Endothelial cell of umbilical vein (primary cell): ENCODE results near the gene BCL11B. TPM values are rescaled to one million over a fixed set of nuclear protein-coding genes. Genes with fewer than 3 reads are reported as not detected.

Source experiments
- BruUV-seq: library from RNA; stranded (reverse); fragments of 400-500 nt; replicated peaks from 2 replicates; lab custom pipeline; 2021; lab: Mats Ljungman, UMichigan
- CTCF ChIA-PET: fragments of 300-600, 350-600 bp; sonication (Branson Sonifier 250); formaldehyde crosslinking; loops from one replicate; lab custom pipeline; 2021; ENCODE audit warnings: antibody characterized with exemption, inconsistent platforms; lab: Charles Lee
- POLR2A ChIA-PET: fragments of 300-600, 350-600 bp; sonication (Branson Sonifier 250); formaldehyde crosslinking; loops from one replicate; lab custom pipeline; 2021; ENCODE audit warnings: antibody characterized with exemption, inconsistent platforms; lab: Charles Lee
- DNase-seq: peaks from one replicate; pipeline ENCODE4 v3.0.0-alpha.2; 2011; ENCODE audit warnings: low read depth, low spot score
- FAIRE-seq: peaks from 2 replicates; lab custom pipeline; 2011; peaks lifted over from hg19 to GRCh38; lab: Jason Lieb, UNC
- H2AFZ ChIP-seq: 2 replicates; pipeline ENCODE4 v1.6.0; 2012; ENCODE audit warnings: low read depth, low read length, control low read depth, inconsistent platforms
- H3K27ac ChIP-seq: 2 replicates; pipeline ENCODE4 v1.5.1; 2011; ENCODE audit warnings: low read depth, mild to moderate bottlenecking, control low read depth, low read length, moderate library complexity; ENCODE audit not compliant: insufficient read depth
- H3K27me3 ChIP-seq, 2 experiments: 2 replicates each; pipeline versions ENCODE4 v1.6.0 to v1.6.1; 2011; ENCODE audit warnings: low read length in 2 of 2, mixed read lengths in 1 of 2; ENCODE audit not compliant: control insufficient read depth in 2 of 2, insufficient read depth in 2 of 2
- H3K36me3 ChIP-seq, 2 experiments: 2 replicates in 1 of 2; 3 replicates in 1 of 2; pipeline ENCODE4 v1.5.1; 2011; ENCODE audit warnings: low read length in 2 of 2, mild to moderate bottlenecking in 1 of 2, moderate library complexity in 1 of 2; ENCODE audit not compliant: control insufficient read depth in 2 of 2, insufficient read depth in 2 of 2; ENCODE audit errors: extremely low read depth in 1 of 2
- H3K4me1 ChIP-seq: 3 replicates; pipeline ENCODE4 v1.5.1; 2011; ENCODE audit warnings: mild to moderate bottlenecking, low read length; ENCODE audit not compliant: control insufficient read depth, insufficient read depth; ENCODE audit errors: extremely low read depth
- H3K4me2 ChIP-seq: 2 replicates; pipeline ENCODE4 v1.6.1; 2011; ENCODE audit warnings: low read length, control low read depth, mixed read lengths; ENCODE audit not compliant: insufficient read depth
- H3K4me3 ChIP-seq, 3 experiments: fragments of 200-600 bp in 1 of 3; sonication (generic), shearing (Covaris generic) in 1 of 3; replicated peaks in 1 of 3; 2 replicates each; pipeline ENCODE4 v1.5.1; 2011 to 2016; ENCODE audit warnings: control low read depth in 3 of 3, low read length in 3 of 3, mild to moderate bottlenecking in 2 of 3, inconsistent platforms in 1 of 3, low read depth in 1 of 3, moderate library complexity in 1 of 3; ENCODE audit not compliant: insufficient read depth in 1 of 3
- H3K79me2 ChIP-seq: 2 replicates; pipeline ENCODE4 v1.6.0; 2012; ENCODE audit warnings: low read length, inconsistent platforms; ENCODE audit not compliant: control insufficient read depth, insufficient read depth
- H3K9ac ChIP-seq: replicated peaks from 2 replicates; pipeline ENCODE3; 2011; ENCODE audit warnings: low read length, control low read depth; ENCODE audit not compliant: insufficient read depth; ENCODE audit errors: extremely low read depth
- H3K9me1 ChIP-seq: replicated peaks from 3 replicates; pipeline ENCODE4 v1.6.0; 2011; ENCODE audit warnings: mild to moderate bottlenecking, low read length; ENCODE audit not compliant: control insufficient read depth, insufficient read depth; ENCODE audit errors: extremely low read depth
- H3K9me3 ChIP-seq: replicated peaks from 2 replicates; pipeline ENCODE4 v1.5.1; 2012; ENCODE audit warnings: low read length, inconsistent platforms; ENCODE audit not compliant: control insufficient read depth, insufficient read depth
- H4K20me1 ChIP-seq: replicated peaks from 2 replicates; pipeline ENCODE3; 2011; ENCODE audit warnings: mild to moderate bottlenecking, low read length; ENCODE audit not compliant: control insufficient read depth, insufficient read depth; ENCODE audit errors: extremely low read depth
- EZH2 ChIP-seq: IDR thresholded peaks from 2 replicates; pipeline ENCODE4 v1.6.1; 2012; ENCODE audit warnings: borderline replicate concordance, low read depth, mild to moderate bottlenecking, moderate library complexity, low read length, inconsistent platforms; ENCODE audit not compliant: severe bottlenecking
- GATA2 ChIP-seq: IDR thresholded peaks from 2 replicates; pipeline ENCODE4 v1.7.0; 2011; ENCODE audit warnings: low read depth, mild to moderate bottlenecking, moderate library complexity, mixed read lengths, low read length; ENCODE audit not compliant: insufficient read length, insufficient read depth
- JUN ChIP-seq: IDR thresholded peaks from 2 replicates; pipeline ENCODE4 v1.6.1; 2011; ENCODE audit warnings: borderline replicate concordance, low read depth; ENCODE audit not compliant: insufficient read length, insufficient read depth
- POLR2A ChIP-seq: IDR thresholded peaks from 2 replicates; pipeline ENCODE4 v1.6.1; 2012; ENCODE audit warnings: low read depth, mild to moderate bottlenecking, control low read depth, low read length
- POLR2AphosphoS5 ChIP-seq: IDR thresholded peaks from 2 replicates; pipeline ENCODE4 v1.6.1; 2012; ENCODE audit warnings: low read depth, mild to moderate bottlenecking, control low read depth, low read length, moderate library complexity; ENCODE audit not compliant: insufficient read depth
- dilution Hi-C: fragments of 300-500 bp; cut with MboI; formaldehyde crosslinking; loops from one replicate; pipeline ENCODE4 v1.15.0; 2019; ENCODE audit warnings: low sequenced_read_pairs; ENCODE audit not compliant: extremely low pct_ligation_motif_present
- intact Hi-C: fragments of 100-400 bp; cut with micrococcal nuclease; formaldehyde crosslinking; loops from one replicate; pipeline ENCODE4 v1.10.0; 2022
- polyA plus RNA-seq, 4 experiments: library from polyadenylated mRNA; depleted of rRNA in 3 of 4; stranded (reverse) in 3 of 4; unstranded in 1 of 4; fragments of >200 nt; gene quantifications; 2 replicates each; pipeline versions ENCODE4 v1.2.1 to v1.2.3, GENCODE V29; 2011 to 2012; ENCODE audit warnings: missing spikeins in 1 of 4
- total RNA-seq: library from RNA; stranded (reverse); gene quantifications from 2 replicates; pipeline ENCODE4 v1.2.3, GENCODE V29; 2021
- TF ChIP-seq, protein P1 (sequence below), 2 donors: IDR thresholded peaks; 1 replicate in 1 of 2; 2 replicates in 1 of 2; pipeline ENCODE4 v1.5.1; 2011; ENCODE audit warnings: low read length in 2 of 2, mild to moderate bottlenecking in 2 of 2, moderate library complexity in 2 of 2, control low read depth in 1 of 2, inconsistent platforms in 1 of 2, low read depth in 1 of 2; ENCODE audit not compliant: insufficient read depth in 1 of 2; ENCODE audit errors: extremely low read depth in 1 of 2
- TF ChIP-seq, protein P2 (sequence below): IDR thresholded peaks from 2 replicates; pipeline ENCODE4 v1.6.1; 2011; ENCODE audit not compliant: insufficient read depth, insufficient read length

Gene BCL11B
- total and polyA plus RNA-seq, 2 donors (not counting 3 experiments of a cell fraction or from before 2014, with no cell fraction given), result 0.03 to 0.07 TPM

DNA sequence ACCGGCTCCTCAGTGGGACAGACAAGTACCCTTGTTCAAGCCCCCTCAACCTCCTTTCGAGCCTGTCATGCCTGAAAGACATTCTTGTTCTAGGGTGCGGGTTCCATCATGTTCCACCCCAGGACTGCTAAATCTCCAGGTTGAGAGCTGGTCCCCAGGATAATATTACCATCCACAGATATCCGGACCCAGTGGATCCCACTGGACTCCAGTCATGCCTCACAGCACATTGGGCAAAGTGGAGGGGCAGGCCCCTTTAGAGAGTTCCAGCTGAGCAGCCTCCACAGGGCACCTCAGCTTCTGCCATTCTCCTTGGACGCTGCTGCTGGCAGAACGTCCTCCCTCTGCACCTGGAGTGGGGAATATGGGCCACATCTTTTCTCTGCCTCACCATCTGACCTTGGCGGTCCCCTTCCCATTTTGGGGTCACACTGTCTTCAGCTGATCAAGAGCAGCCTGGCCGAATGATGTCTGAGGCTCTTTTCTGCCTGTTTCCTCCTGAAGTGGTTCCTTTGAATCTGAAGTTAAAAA lies 137.4 kb downstream of the BCL11B start:
- H3K9ac ChIP-seq, result no peak overlapping the region
- no peaks in the 10 kb centered on the region for H4K20me1 ChIP-seq
- no peaks in the 10 kb centered on the region for H3K27me3 ChIP-seq
- H3K9me1 ChIP-seq, result no peaks in the 10 kb centered on the region
- no peak overlapping the region for H3K27ac ChIP-seq
- TF ChIP-seq EZH2 (no peak), POLR2A (no peak), GATA2 (no peak), POLR2AphosphoS5 (no peak), JUN (no peak)
- TF ChIP-seq, protein P1, sequence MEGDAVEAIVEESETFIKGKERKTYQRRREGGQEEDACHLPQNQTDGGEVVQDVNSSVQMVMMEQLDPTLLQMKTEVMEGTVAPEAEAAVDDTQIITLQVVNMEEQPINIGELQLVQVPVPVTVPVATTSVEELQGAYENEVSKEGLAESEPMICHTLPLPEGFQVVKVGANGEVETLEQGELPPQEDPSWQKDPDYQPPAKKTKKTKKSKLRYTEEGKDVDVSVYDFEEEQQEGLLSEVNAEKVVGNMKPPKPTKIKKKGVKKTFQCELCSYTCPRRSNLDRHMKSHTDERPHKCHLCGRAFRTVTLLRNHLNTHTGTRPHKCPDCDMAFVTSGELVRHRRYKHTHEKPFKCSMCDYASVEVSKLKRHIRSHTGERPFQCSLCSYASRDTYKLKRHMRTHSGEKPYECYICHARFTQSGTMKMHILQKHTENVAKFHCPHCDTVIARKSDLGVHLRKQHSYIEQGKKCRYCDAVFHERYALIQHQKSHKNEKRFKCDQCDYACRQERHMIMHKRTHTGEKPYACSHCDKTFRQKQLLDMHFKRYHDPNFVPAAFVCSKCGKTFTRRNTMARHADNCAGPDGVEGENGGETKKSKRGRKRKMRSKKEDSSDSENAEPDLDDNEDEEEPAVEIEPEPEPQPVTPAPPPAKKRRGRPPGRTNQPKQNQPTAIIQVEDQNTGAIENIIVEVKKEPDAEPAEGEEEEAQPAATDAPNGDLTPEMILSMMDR (IDR thresholded peaks at IDR 0.05; ENCODE audit: extremely low read depth in 1 of 2, insufficient read depth in 1 of 2, low read depth in 1 of 2, low read length in 2 of 2), result no peak
- TF ChIP-seq, protein P2, sequence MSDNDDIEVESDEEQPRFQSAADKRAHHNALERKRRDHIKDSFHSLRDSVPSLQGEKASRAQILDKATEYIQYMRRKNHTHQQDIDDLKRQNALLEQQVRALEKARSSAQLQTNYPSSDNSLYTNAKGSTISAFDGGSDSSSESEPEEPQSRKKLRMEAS, result no peak
- dilution Hi-C loops, result no loop called here
- no peak for FAIRE-seq
- DNase-seq, result no peak
- ChIA-PET POLR2A (no interaction called here), CTCF (no interaction called here)
- no TSS peak for BruUV-seq
- no peak overlapping the region for H3K4me3 ChIP-seq
- H3K79me2 ChIP-seq, result no peaks in the 10 kb centered on the region
- no peak overlapping the region for H2AFZ ChIP-seq
- H3K4me1 ChIP-seq, result no peaks in the 10 kb centered on the region
- H3K36me3 ChIP-seq, result no peaks in the 10 kb centered on the region
- H3K9me3 ChIP-seq, result peaks cover 6% of the 10 kb centered on the region
- H3K4me2 ChIP-seq, result no peak overlapping the region
- intact Hi-C loops, result no loop called here
